ENCODE results near the gene WDR75.

WDR75 gene

DNA sequence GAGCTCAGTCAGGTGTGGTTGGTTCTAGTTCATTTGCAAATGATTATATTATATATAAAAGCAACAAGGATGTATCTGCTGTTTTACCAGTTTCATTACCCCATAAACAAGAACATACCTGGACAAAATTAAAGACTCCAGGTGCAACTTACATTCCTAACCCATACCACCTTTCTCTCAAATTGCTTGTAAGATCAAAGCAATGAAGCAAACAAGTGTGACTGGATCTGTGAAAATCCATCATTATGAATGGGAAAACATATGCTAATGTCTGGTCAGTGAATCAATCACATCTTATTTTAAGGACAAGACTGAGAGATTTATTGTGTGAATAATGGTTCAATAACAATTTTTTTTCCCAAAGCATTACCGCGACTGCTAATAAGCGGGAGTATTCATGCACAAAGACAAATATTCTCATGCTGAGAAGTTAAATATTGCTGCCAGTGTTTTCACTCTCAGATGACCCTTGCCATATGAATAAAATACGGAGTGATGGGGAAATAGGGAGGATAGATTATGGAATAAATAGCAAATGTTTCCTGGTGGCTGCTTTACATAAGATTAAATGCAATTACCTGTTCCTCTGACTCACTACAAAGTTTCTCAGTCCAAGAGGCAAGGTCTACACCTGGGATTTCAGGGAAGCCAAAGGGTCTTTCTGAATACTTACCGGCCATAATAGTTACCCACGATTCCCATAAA is 59.3 kb downstream of the WDR75 start:
- H3K27me3 Mint-ChIP-seq (ENCODE audit: low read depth): no peaks in the 10 kb centered on the region
- TF ChIP-seq, protein P1, sequence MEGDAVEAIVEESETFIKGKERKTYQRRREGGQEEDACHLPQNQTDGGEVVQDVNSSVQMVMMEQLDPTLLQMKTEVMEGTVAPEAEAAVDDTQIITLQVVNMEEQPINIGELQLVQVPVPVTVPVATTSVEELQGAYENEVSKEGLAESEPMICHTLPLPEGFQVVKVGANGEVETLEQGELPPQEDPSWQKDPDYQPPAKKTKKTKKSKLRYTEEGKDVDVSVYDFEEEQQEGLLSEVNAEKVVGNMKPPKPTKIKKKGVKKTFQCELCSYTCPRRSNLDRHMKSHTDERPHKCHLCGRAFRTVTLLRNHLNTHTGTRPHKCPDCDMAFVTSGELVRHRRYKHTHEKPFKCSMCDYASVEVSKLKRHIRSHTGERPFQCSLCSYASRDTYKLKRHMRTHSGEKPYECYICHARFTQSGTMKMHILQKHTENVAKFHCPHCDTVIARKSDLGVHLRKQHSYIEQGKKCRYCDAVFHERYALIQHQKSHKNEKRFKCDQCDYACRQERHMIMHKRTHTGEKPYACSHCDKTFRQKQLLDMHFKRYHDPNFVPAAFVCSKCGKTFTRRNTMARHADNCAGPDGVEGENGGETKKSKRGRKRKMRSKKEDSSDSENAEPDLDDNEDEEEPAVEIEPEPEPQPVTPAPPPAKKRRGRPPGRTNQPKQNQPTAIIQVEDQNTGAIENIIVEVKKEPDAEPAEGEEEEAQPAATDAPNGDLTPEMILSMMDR (IDR thresholded peaks at IDR 0.05; ENCODE audit: unreplicated experiment in 3 of 3): no peak
- H3K4me1 Mint-ChIP-seq: peaks cover 25% of the 10 kb centered on the region
- no peaks in the 10 kb centered on the region for H3K36me3 Mint-ChIP-seq (ENCODE audit: low read depth)
- no peaks in the 10 kb centered on the region for H3K9me3 Mint-ChIP-seq
- peak overlapping the region in 1 of 3 experiments; percentile 8 for H3K27ac Mint-ChIP-seq
- H3K4me3 Mint-ChIP-seq: no peak overlapping the region

DNA sequence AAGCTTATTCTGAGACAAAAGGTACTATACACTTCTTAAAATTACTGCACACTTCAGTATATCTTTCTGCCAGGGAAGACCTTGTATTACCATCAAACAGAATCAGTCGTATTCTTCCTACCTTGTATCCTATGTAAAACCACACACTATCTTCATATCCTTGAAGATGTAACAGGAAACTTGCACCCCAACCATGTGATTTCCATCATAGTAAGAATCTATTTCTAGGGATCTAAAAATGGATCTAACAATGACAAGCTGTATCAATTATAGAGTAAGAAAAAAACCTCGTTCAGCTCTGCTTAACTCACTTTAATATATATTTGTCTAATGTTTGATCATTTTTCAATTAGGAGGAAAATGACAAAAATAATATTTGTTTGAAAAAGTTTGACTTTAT is 60.2 kb downstream of the WDR75 start:
- Mint-ChIP-seq H3K36me3 (ENCODE audit: low read depth) (no peaks in the 10 kb centered on the region), H3K27me3 (ENCODE audit: low read depth) (no peaks in the 10 kb centered on the region), H3K4me3 (peak overlapping the region in 1 of 3 experiments; percentile 7), H3K9me3 (peaks cover 2% of the 10 kb centered on the region), H3K4me1 (peaks cover 25% of the 10 kb centered on the region), H3K27ac (no peak overlapping the region)
- TF ChIP-seq, protein P1 (IDR thresholded peaks at IDR 0.05; ENCODE audit: unreplicated experiment in 3 of 3): no peak

DNA sequence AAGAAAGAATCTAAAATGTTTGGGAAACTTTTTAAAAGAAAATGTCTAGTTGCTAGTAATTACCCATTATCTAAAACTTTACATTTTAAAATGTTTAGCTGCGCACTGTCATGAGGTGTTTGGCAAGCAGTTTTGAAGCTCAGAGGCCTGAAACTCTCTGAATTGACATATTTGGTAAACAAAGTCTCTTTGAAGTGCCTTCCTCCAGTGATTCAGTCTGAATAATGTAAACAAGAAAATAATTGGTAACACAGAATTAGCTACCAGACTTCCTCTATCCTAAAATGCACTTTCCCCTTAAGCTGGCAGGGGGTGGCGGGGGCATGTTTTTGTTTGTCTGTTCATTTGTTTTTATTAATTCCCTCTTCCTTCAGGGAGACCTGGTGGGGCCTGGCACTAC is 61.4 kb downstream of the WDR75 start:
- Mint-ChIP-seq H3K27ac (no peak overlapping the region), H3K27me3 (ENCODE audit: low read depth) (no peaks in the 10 kb centered on the region), H3K9me3 (peaks cover 3% of the 10 kb centered on the region), H3K4me3 (no peak overlapping the region), H3K36me3 (ENCODE audit: low read depth) (no peaks in the 10 kb centered on the region), H3K4me1 (peaks cover 25% of the 10 kb centered on the region)
- TF ChIP-seq, protein P1 (IDR thresholded peaks at IDR 0.05; ENCODE audit: unreplicated experiment in 3 of 3): no peak

DNA sequence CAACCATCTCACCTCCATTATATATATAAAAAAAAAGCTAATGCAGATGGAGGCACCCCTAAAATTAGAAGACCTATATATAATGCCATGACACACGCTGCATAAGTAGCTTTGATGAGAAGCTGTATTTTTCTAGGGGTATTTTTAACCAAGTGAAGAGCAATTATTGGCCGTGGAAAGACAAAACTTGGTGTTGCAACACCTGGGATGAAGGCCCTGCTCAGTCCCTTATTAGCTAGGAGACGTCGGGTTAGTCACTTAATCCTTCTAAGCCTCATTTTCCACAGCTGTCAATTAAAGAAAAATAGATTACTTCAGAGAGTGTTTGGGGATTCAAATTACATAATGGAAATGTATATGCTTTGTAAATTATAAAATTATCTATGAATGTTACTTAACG is 63.0 kb downstream of the WDR75 start:
- Mint-ChIP-seq H3K36me3 (ENCODE audit: low read depth) (no peaks in the 10 kb centered on the region), H3K4me3 (no peak overlapping the region), H3K27me3 (ENCODE audit: low read depth) (no peaks in the 10 kb centered on the region), H3K4me1 (peaks cover 20% of the 10 kb centered on the region), H3K27ac (no peak overlapping the region), H3K9me3 (peaks cover 14% of the 10 kb centered on the region)
- TF ChIP-seq, protein P1 (IDR thresholded peaks at IDR 0.05; ENCODE audit: unreplicated experiment in 3 of 3): no peak

DNA sequence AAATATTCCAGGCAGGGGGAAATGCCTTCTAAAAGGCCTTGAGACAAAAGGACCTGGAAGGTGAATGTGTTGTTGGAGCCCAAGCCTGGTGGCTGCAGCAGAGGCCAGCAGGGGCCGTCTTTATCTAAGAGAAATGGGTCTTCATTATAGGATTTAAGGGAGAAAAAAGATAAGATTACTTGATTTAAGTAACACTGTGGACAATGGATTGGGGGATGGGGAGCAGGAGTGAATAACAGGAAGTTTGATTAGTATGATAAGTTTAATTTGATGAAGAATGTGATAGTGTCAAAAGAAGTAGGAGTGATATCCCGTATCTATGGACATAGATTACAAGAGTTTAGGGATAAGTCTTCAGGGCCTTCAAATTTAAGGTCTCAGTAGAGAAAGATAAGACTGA is 64.2 kb downstream of the WDR75 start:
- Mint-ChIP-seq H3K27ac (no peak overlapping the region), H3K27me3 (ENCODE audit: low read depth) (no peaks in the 10 kb centered on the region), H3K9me3 (peaks cover 16% of the 10 kb centered on the region), H3K4me3 (no peak overlapping the region), H3K4me1 (peaks cover 16% of the 10 kb centered on the region), H3K36me3 (ENCODE audit: low read depth) (no peaks in the 10 kb centered on the region)
- TF ChIP-seq, protein P1 (IDR thresholded peaks at IDR 0.05; ENCODE audit: unreplicated experiment in 3 of 3): no peak

DNA sequence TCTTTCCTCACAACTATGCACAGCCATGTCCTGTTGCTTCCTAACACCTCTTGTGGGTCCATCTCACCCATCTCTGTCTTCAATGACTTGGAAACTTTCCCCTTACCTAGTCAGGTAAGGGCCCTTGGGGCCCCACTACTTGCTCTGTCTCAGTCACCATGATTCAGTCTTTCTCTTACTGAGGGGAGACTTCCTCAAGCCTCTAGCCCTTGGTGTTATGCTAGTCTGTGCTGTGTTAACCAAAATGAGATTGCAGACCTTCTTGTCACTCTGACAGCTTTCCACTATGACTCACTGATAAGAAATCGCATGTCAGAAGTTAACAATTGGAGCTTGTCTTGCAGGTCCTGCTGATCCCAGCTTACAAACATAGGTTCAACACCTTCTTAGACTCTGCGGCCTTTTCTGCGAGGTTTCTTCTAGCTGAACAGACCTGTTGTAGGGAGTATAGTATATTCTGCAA is 65.3 kb downstream of the WDR75 start:
- H3K4me1 Mint-ChIP-seq: peaks cover 8% of the 10 kb centered on the region
- TF ChIP-seq, protein P1 (IDR thresholded peaks at IDR 0.05; ENCODE audit: unreplicated experiment in 3 of 3): no peak

More for the DNA sequence above, 65.3 kb downstream of the WDR75 start:
- H3K27me3 Mint-ChIP-seq (ENCODE audit: low read depth): no peaks in the 10 kb centered on the region
- no peak overlapping the region for H3K27ac Mint-ChIP-seq
- H3K9me3 Mint-ChIP-seq: peaks cover 16% of the 10 kb centered on the region
- H3K36me3 Mint-ChIP-seq (ENCODE audit: low read depth): no peaks in the 10 kb centered on the region
- no peak overlapping the region for H3K4me3 Mint-ChIP-seq

Measured in nephron (organoid).